HepG2 (cell line): ENCODE measurements around the gene LEMD1. TPM values are rescaled to one million over a fixed set of nuclear protein-coding genes. Genes with fewer than 3 reads are reported as not detected.

ENCODE experiments used
- ARID3A ChIP-seq: IDR thresholded peaks from 2 replicates; pipeline ENCODE4 v1.6.1; 2012; ENCODE audit warnings: low read depth, low read length, improper control_type of control experiment
- ARID5B ChIP-seq: IDR thresholded peaks from 2 replicates; pipeline ENCODE4 v1.4.0; 2020; ENCODE audit warnings: mild to moderate bottlenecking, missing genetic modification reagents
- CEBPB ChIP-seq: IDR thresholded peaks from 2 replicates; pipeline ENCODE4 v1.6.1; 2011; ENCODE audit warnings: low read depth, low read length, improper control_type of control experiment, borderline replicate concordance
- CTCF ChIP-seq: sonication (generic); formaldehyde crosslinking; IDR thresholded peaks from 2 replicates; pipeline ENCODE4 v1.5.0; 2020; ENCODE audit warnings: mild to moderate bottlenecking, missing genetic modification reagents, moderate library complexity
- GMEB2 ChIP-seq: IDR thresholded peaks from 2 replicates; pipeline ENCODE4 v1.6.1; 2016; ENCODE audit warnings: missing biosample characterization, missing genetic modification reagents, low read depth
- KDM2A ChIP-seq: sonication (generic); formaldehyde crosslinking; IDR thresholded peaks from 2 replicates; pipeline ENCODE4 v1.4.0; 2020; ENCODE audit warnings: low read depth, missing genetic modification reagents, borderline replicate concordance
- MTF1 ChIP-seq: sonication (generic); formaldehyde crosslinking; IDR thresholded peaks from 2 replicates; pipeline ENCODE4 v1.5.0; 2020; ENCODE audit warnings: missing genetic modification reagents
- NONO ChIP-seq, 2 experiments: fragments of 450-650 bp in 1 of 2; sonication (generic) in 1 of 2; formaldehyde crosslinking in 1 of 2; IDR thresholded peaks in 1 of 2; conservative IDR thresholded peaks in 1 of 2; 2 replicates each; pipeline versions ENCODE4 v1.6.1 to v1.8.0; 2017 to 2022; ENCODE audit warnings: mild to moderate bottlenecking in 1 of 2, missing genetic modification reagents in 1 of 2, moderate library complexity in 1 of 2
- RXRB ChIP-seq: IDR thresholded peaks from 2 replicates; pipeline ENCODE4 v1.6.1; 2016; ENCODE audit warnings: borderline replicate concordance, missing genetic modification reagents, missing compliant biosample characterization
- SMC3 ChIP-seq: IDR thresholded peaks from 2 replicates; pipeline ENCODE4 v1.6.1; 2011; ENCODE audit warnings: low read length, improper control_type of control experiment
- STAG1 ChIP-seq: sonication (generic); formaldehyde crosslinking; IDR thresholded peaks from 2 replicates; pipeline ENCODE4 v1.4.0; 2020; ENCODE audit warnings: missing genetic modification reagents
- XRCC5 ChIP-seq: fragments of 200-400 bp; formaldehyde crosslinking; optimal IDR thresholded peaks from 2 replicates; pipeline ENCODE3; 2017; ENCODE audit warnings: mild to moderate bottlenecking, low read length
- ZBTB20 ChIP-seq: sonication (generic); formaldehyde crosslinking; IDR thresholded peaks from 2 replicates; pipeline ENCODE4 v1.8.1; 2023; ENCODE audit warnings: missing genetic modification reagents, low read depth, mild to moderate bottlenecking, borderline replicate concordance
- ZNF362 ChIP-seq: sonication (generic); formaldehyde crosslinking; IDR thresholded peaks from 2 replicates; pipeline ENCODE4 v1.4.0; 2020; ENCODE audit warnings: missing genetic modification reagents, mild to moderate bottlenecking, borderline replicate concordance
- ZNF614 ChIP-seq: IDR thresholded peaks from 2 replicates; pipeline ENCODE4 v1.6.1; 2018; ENCODE audit warnings: missing biosample characterization, missing genetic modification reagents, inconsistent platforms, borderline replicate concordance
- ZNF704 ChIP-seq: sonication (generic); formaldehyde crosslinking; IDR thresholded peaks from 2 replicates; pipeline ENCODE4 v1.8.1; 2023; ENCODE audit warnings: mild to moderate bottlenecking, inconsistent platforms, moderate library complexity, missing genetic modification reagents, borderline replicate concordance
- polyA plus RNA-seq, 8 experiments: library from polyadenylated mRNA; depleted of rRNA in 3 of 8; stranded (reverse) in 7 of 8; unstranded in 1 of 8; fragments of >200 nt; fragmentation: Illumina TruSeq in 4 of 8; extraction: Trizol in 4 of 8; gene quantifications; 2 replicates each; pipeline versions ENCODE4 v1.2.1 to v1.2.3, GENCODE V29; 2011 to 2016; ENCODE audit warnings: low read depth in 4 of 8, missing spikeins in 1 of 8, mixed read lengths in 1 of 8; ENCODE audit not compliant: insufficient read depth in 1 of 8
- total RNA-seq, 5 experiments: library from RNA; depleted of rRNA; stranded (reverse); fragments of >200 nt; fragmentation: Illumina TruSeq; extraction: Trizol; gene quantifications; 2 replicates each; pipeline ENCODE4 v1.2.3, GENCODE V29; 2016; ENCODE audit warnings: low read depth in 1 of 5

Gene LEMD1
- total and polyA plus RNA-seq, 2 of the 13 experiments (the other 11 are each of a cell fraction or from before 2014, with no cell fraction given) = 1.4 to 2.3 TPM

GRCh38 chr1:205396967-205397616 lies 24.8 kb downstream of the LEMD1 start (continued):
- TF ChIP-seq CEBPB = 0 out of 2 replicates have a peak, but pooled peaks have one; percentile 38
- peak; percentile 95 for TF ChIP-seq SMC3
- TF ChIP-seq RXRB = no peak
- TF ChIP-seq ARID3A = peak; percentile 32; the same call in 1 of the 2 replicates
- peak; percentile 19 for TF ChIP-seq XRCC5
- no peak for TF ChIP-seq ZNF704 (CRISPR knock-in tag)
- TF ChIP-seq ZNF614 = 0 out of 2 replicates have a peak, but pooled peaks have one; percentile 15
- TF ChIP-seq ZNF362 (CRISPR knock-in tag) = peak; percentile 64; the same call in 1 of the 2 replicates
- no peak for TF ChIP-seq MTF1 (CRISPR knock-in tag)
- TF ChIP-seq NONO (IDR thresholded peaks at IDR 0.05) = no peak
- no peak for TF ChIP-seq NONO (CRISPR knock-in tag; conservative IDR thresholded peaks at IDR 0.05)
- TF ChIP-seq KDM2A (CRISPR knock-in tag) = no peak
- TF ChIP-seq GMEB2 (CRISPR knock-in tag) = no peak
- peak; percentile 95 for TF ChIP-seq STAG1 (CRISPR knock-in tag)
- TF ChIP-seq CTCF (CRISPR knock-in tag) = peak; percentile 87
- TF ChIP-seq ZBTB20 (CRISPR knock-in tag) = no peak
- 0 out of 2 replicates have a peak, but pooled peaks have one; percentile 9 for TF ChIP-seq ARID5B (CRISPR knock-in tag)
